Pancreas (tissue), 10 donors: ENCODE results near the gene SOCS3. TPM values are rescaled to one million over a fixed set of nuclear protein-coding genes. Genes with fewer than 3 reads are reported as not detected.

Experiments used
- ATAC-seq, 4 donors: fragments of 200-7000 bp; cut with Tn5 transposase; one replicate each; pipeline versions ENCODE4 v1.8.0 to v1.9.1; 2020; ENCODE audit warnings: mild to moderate bottlenecking in 4 of 4, moderate library complexity in 4 of 4
- DNase-seq, 6 donors: peaks; one replicate each; pipeline ENCODE4 v3.0.0-alpha.2; 2020
- FAIRE-seq: peaks from 2 replicates; lab custom pipeline; 2012; peaks lifted over from hg19 to GRCh38; lab: Jason Lieb, UNC
- H3K27ac ChIP-seq, 4 donors: fragments of 200-600 bp; sonication (generic); 1 replicate in 3 of 4; 2 replicates in 1 of 4; pipeline versions ENCODE4 v1.5.0 to v1.8.0; 2020
- H3K27me3 ChIP-seq, 4 donors: fragments of 200-600 bp; one replicate each; pipeline ENCODE4 v1.8.0; 2021
- H3K36me3 ChIP-seq, 3 donors: fragments of 200-600 bp; sonication (generic) in 1 of 3; one replicate each; pipeline versions ENCODE4 v1.5.0 to v1.8.0; 2020 to 2021
- H3K4me1 ChIP-seq, 3 donors: fragments of 200-600 bp; one replicate each; pipeline ENCODE4 v1.8.0; 2021
- H3K4me3 ChIP-seq, 4 donors: fragments of 200-600 bp; sonication (generic) in 2 of 4; one replicate each; pipeline versions ENCODE4 v1.5.0 to v1.8.0; 2020 to 2021
- H3K9me3 ChIP-seq, 4 donors: fragments of 200-600 bp; one replicate each; pipeline ENCODE4 v1.8.0; 2021
- CTCF ChIP-seq, 4 donors: fragments of 200-600 bp; sonication (generic) in 3 of 4; IDR thresholded peaks; one replicate each; pipeline versions ENCODE4 v1.5.0 to v1.8.0; 2021; ENCODE audit warnings: antibody characterized with exemption in 4 of 4
- WGBS, 2 donors: extraction: QIAGEN DNeasy Blood & Tissue Kit; methylation state at CpG; one replicate each; pipeline ENCODE4 v1.1.7; 2013; 5-methylcytosine and 5-hydroxymethylcytosine counted together
- intact Hi-C, 3 donors: fragments of 100-400 bp; cut with DNase I; formaldehyde crosslinking; loops; one replicate each; pipeline versions ENCODE4 v1.11.1 to v1.14.2; 2022
- polyA plus RNA-seq, 2 donors: library from polyadenylated mRNA; stranded (reverse); fragments of 200-250 nt; gene quantifications; one replicate each; pipeline ENCODE4 v1.2.3, GENCODE V29; 2013
- total RNA-seq, 6 donors: library from RNA; stranded (reverse); fragmentation: NEBNext Ultra II Directional in 4 of 6; extraction: Animal tissue kit (Norgen Biotek cat#: 25700) in 4 of 6; gene quantifications; one replicate each; pipeline versions ENCODE4 v1.2.1 to v1.2.4, GENCODE V29; 2021 to 2023
- donor health status: healthy with polysubstance abuse.
- donor health status: DM: no; HTN: no; CAD: no; lungs with moderate emphysema.
- donor health status: DM: no; HTN: no; CAD: no.
- donor health status: control.
- donor health status: control.
- donor health status: Bipolar disorder and iron deficiency.
- donor health status: DM: yes; HTN: yes; CAD: no.
- donor health status: DM: no; HTN: no; CAD: no.
- donor health status: DM: no; HTN: no; CAD: no.
- donor health status: DM: yes; HTN: yes; CAD: no.

Gene SOCS3
- total and polyA plus RNA-seq, 8 donors, result 5.7 to 53.3 (median 22.8) TPM

GRCh38 chr17:78400581-78401240 is 40.8 kb upstream of the SOCS3 start:
- H3K36me3 ChIP-seq, result peaks cover 11 to 45% (median 39%) of the 10 kb centered on the region in 3 donors
- no peak for TF ChIP-seq CTCF (IDR thresholded peaks at IDR 0.05)
- intact Hi-C loops, result no loop called here
- peak in 1 of 6 donors; percentile 45 for DNase-seq
- H3K9me3 ChIP-seq, result no peaks in the 10 kb centered on the region
- H3K4me1 ChIP-seq, result peaks cover 0 to 6% (median 5%) of the 10 kb centered on the region in 3 donors
- no peak for FAIRE-seq
- no peaks in the 10 kb centered on the region for H3K27me3 ChIP-seq
- no peak overlapping the region for H3K27ac ChIP-seq
- 89 to 91% methylated on average over 17 of the region's 17 CpGs for WGBS, 2 donors
- no peak for ATAC-seq
- no peak overlapping the region for H3K4me3 ChIP-seq

- Histone ChIP-seq H3K36me3 (peaks cover 11 to 45% (median 39%) of the 10 kb centered on the region in 3 donors), H3K27me3 (no peaks in the 10 kb centered on the region), H3K9me3 (no peaks in the 10 kb centered on the region), H3K4me3 (no peak overlapping the region), H3K27ac (no peak overlapping the region), H3K4me1 (peaks cover 0 to 6% (median 5%) of the 10 kb centered on the region in 3 donors)
- 77 to 78% methylated on average over 6 of the region's 6 CpGs for WGBS, 2 donors
- TF ChIP-seq CTCF (IDR thresholded peaks at IDR 0.05), result no peak
- no peak for ATAC-seq
- FAIRE-seq, result no peak
- DNase-seq, result peak in 1 of 6 donors; percentile 9
- intact Hi-C loops, result no loop called here
These were observed 39.8 kb upstream of the SOCS3 start for GRCh38 chr17:78399693-78400144.

- 86% methylated on average over 28 of the region's 28 CpGs for WGBS, 2 donors
- intact Hi-C loops, result no loop called here
- TF ChIP-seq CTCF (IDR thresholded peaks at IDR 0.05), result no peak
- ATAC-seq (no peak), FAIRE-seq (no peak), DNase-seq (peak in 1 of 6 donors; percentile 37)
- no peak overlapping the region for H3K4me3 ChIP-seq
- no peak overlapping the region for H3K27ac ChIP-seq
- H3K9me3 ChIP-seq, result no peaks in the 10 kb centered on the region
- peaks cover 0 to 6% (median 5%) of the 10 kb centered on the region in 3 donors for H3K4me1 ChIP-seq
- peaks cover 11 to 43% (median 39%) of the 10 kb centered on the region in 3 donors for H3K36me3 ChIP-seq
- H3K27me3 ChIP-seq, result no peaks in the 10 kb centered on the region
These were observed 39.3 kb upstream of the SOCS3 start for GRCh38 chr17:78399028-78399692.

GRCh38 chr17:78398390-78398789 is 38.5 kb upstream of the SOCS3 start:
- DNase-seq, result no peak
- H3K27ac ChIP-seq, result no peak overlapping the region
- no peaks in the 10 kb centered on the region for H3K27me3 ChIP-seq

More at GRCh38 chr17:78398390-78398789, 38.5 kb upstream of the SOCS3 start:
- 90 to 94% methylated on average over 3 of the region's 3 CpGs for WGBS, 2 donors
- FAIRE-seq (no peak), ATAC-seq (no peak)
- intact Hi-C loops, result no loop called here
- Histone ChIP-seq H3K36me3 (peaks cover 11 to 36% (median 33%) of the 10 kb centered on the region in 3 donors), H3K4me1 (peaks cover 0 to 6% (median 5%) of the 10 kb centered on the region in 3 donors), H3K9me3 (no peaks in the 10 kb centered on the region), H3K4me3 (no peak overlapping the region)
- TF ChIP-seq CTCF (IDR thresholded peaks at IDR 0.05), result no peak
